Smooth muscle cell (in vitro differentiated cells): ENCODE results near the gene ZSCAN18. TPM values are rescaled to one million over a fixed set of nuclear protein-coding genes. Genes with fewer than 3 reads are reported as not detected.

ENCODE experiments used
- DNase-seq: peaks from one replicate; lab custom pipeline; 2025; ENCODE audit not compliant: unreplicated experiment; lab: John Stamatoyannopoulos, UW
- H2AFZ ChIP-seq: fragments of 200-600 bp; sonication (generic); 2 replicates; pipeline ENCODE4 v1.6.0; 2016; ENCODE audit warnings: antibody characterized with exemption, low read depth, mild to moderate bottlenecking
- H3F3A ChIP-seq: fragments of 200-600 bp; sonication (generic); 2 replicates; pipeline ENCODE4 v1.6.0; 2017; ENCODE audit warnings: antibody characterized with exemption, low read depth
- H3K27ac ChIP-seq: fragments of 200-600 bp; sonication (generic); 2 replicates; pipeline ENCODE4 v1.5.1; 2016; ENCODE audit warnings: low read depth, mild to moderate bottlenecking
- H3K27me3 ChIP-seq: fragments of 200-600 bp; sonication (generic); 2 replicates; pipeline ENCODE4 v1.6.1; 2016; ENCODE audit warnings: low read depth, mild to moderate bottlenecking
- H3K36me3 ChIP-seq: fragments of 200-600 bp; sonication (generic); 2 replicates; pipeline ENCODE4 v1.5.1; 2016; ENCODE audit warnings: low read depth
- H3K4me1 ChIP-seq: fragments of 200-600 bp; sonication (generic); 2 replicates; pipeline ENCODE4 v1.5.1; 2016; ENCODE audit warnings: low read depth
- H3K4me2 ChIP-seq: fragments of 200-600 bp; sonication (generic); 2 replicates; pipeline ENCODE4 v1.6.0; 2016; ENCODE audit warnings: mild to moderate bottlenecking
- H3K4me3 ChIP-seq: fragments of 200-600 bp; sonication (generic); 2 replicates; pipeline ENCODE4 v1.5.1; 2016; ENCODE audit warnings: mild to moderate bottlenecking
- H3K79me2 ChIP-seq: fragments of 200-600 bp; sonication (generic); 2 replicates; pipeline ENCODE4 v1.6.0; 2016; ENCODE audit warnings: low read depth, mild to moderate bottlenecking
- H3K9ac ChIP-seq: fragments of 200-600 bp; sonication (generic); 2 replicates; pipeline ENCODE4 v1.6.0; 2016; ENCODE audit warnings: low read depth
- H3K9me3 ChIP-seq: fragments of 200-600 bp; sonication (generic); replicated peaks from 2 replicates; pipeline ENCODE4 v1.5.1; 2016; ENCODE audit warnings: low read depth
- H4K20me1 ChIP-seq: fragments of 200-600 bp; sonication (generic); 2 replicates; pipeline ENCODE4 v1.6.0; 2016; ENCODE audit warnings: low read depth
- CTCF ChIP-seq: fragments of 200-600 bp; sonication (generic); IDR thresholded peaks from 2 replicates; pipeline ENCODE4 v1.5.1; 2017; ENCODE audit warnings: borderline replicate concordance, mild to moderate bottlenecking, antibody characterized with exemption; ENCODE audit not compliant: insufficient read depth, poor library complexity, severe bottlenecking
- WGBS: methylation state at CpG from one replicate; pipeline ENCODE4 v1.1.7; 2016; ENCODE audit warnings: low lambda C conversion rate; 5-methylcytosine and 5-hydroxymethylcytosine counted together
- polyA plus RNA-seq: library from polyadenylated mRNA; unstranded; fragments of >200 nt; fragmentation: Nextera tagmentation; extraction: Ambion mirVana; gene quantifications from 2 replicates; pipeline ENCODE4 v1.2.1, GENCODE V29; 2016
- total RNA-seq: library from RNA; depleted of rRNA; stranded (reverse); fragments of >200 nt; gene quantifications from 2 replicates; pipeline ENCODE4 v1.2.3, GENCODE V29; 2014

Gene ZSCAN18
- total and polyA plus RNA-seq, 2 experiments from 2014 or later: 32.9 to 54.6 TPM

GRCh38 chr19:58038688-58039204, 59.3 kb downstream of the ZSCAN18 start:
- no peaks in the 10 kb centered on the region for H3K36me3 ChIP-seq
- H3K79me2 ChIP-seq: no peaks in the 10 kb centered on the region
- no peaks in the 10 kb centered on the region for H3K27me3 ChIP-seq
- no peak overlapping the region for H3K4me3 ChIP-seq
- 54% methylated on average over 8 of the region's 8 CpGs for WGBS
- no peak overlapping the region for H2AFZ ChIP-seq
- no peak overlapping the region for H3K9ac ChIP-seq
- H3K4me1 ChIP-seq: no peaks in the 10 kb centered on the region
- no peaks in the 10 kb centered on the region for H3F3A ChIP-seq
- no peaks in the 10 kb centered on the region for H4K20me1 ChIP-seq
- H3K9me3 ChIP-seq: no peaks in the 10 kb centered on the region
- no peak for DNase-seq
- no peak for TF ChIP-seq CTCF
- H3K27ac ChIP-seq: no peak overlapping the region
- no peak overlapping the region for H3K4me2 ChIP-seq

- Histone ChIP-seq H3K36me3 (no peaks in the 10 kb centered on the region), H3K27ac (no peak overlapping the region), H2AFZ (no peak overlapping the region), H3K9me3 (no peaks in the 10 kb centered on the region), H3K4me2 (no peak overlapping the region), H4K20me1 (no peaks in the 10 kb centered on the region), H3K9ac (no peak overlapping the region), H3K4me1 (no peaks in the 10 kb centered on the region), H3K79me2 (no peaks in the 10 kb centered on the region), H3K4me3 (no peak overlapping the region), H3K27me3 (no peaks in the 10 kb centered on the region), H3F3A (no peaks in the 10 kb centered on the region)
- WGBS: 63% methylated on average over 38 of the region's 44 CpGs
- DNase-seq: no peak
- TF ChIP-seq CTCF: no peak
These were observed 59.9 kb downstream of the ZSCAN18 start for GRCh38 chr19:58037927-58038687.

DNA sequence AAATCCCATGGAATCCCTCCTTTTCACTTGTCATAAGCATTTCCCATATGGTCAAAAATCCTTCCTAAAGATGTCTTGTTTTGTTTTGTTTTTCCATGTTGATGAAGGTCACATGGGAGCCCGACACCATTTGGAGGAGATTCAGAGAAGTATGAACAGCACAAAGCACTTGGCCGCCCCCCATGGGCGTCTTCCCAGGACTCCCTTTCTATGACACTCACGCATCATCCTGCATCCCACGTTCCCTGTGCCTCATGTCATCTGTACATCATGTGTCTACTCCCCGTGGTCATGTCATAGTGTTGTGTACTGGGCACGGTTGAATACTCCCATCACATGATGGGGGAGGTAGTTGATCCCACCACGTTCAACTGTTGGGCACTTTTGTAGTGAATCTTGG, 62.2 kb downstream of the ZSCAN18 start:
- no peaks in the 10 kb centered on the region for H3K9me3 ChIP-seq
- TF ChIP-seq CTCF: no peak
- DNase-seq: no peak
- whole genome bisulfite sequencing: 78% methylated on average over 8 of the region's 8 CpGs
- no peak overlapping the region for H3K4me3 ChIP-seq
- no peaks in the 10 kb centered on the region for H4K20me1 ChIP-seq
- no peaks in the 10 kb centered on the region for H3K4me1 ChIP-seq
- no peak overlapping the region for H3K4me2 ChIP-seq
- no peaks in the 10 kb centered on the region for H3F3A ChIP-seq
- H3K36me3 ChIP-seq: no peaks in the 10 kb centered on the region
- no peak overlapping the region for H3K27ac ChIP-seq
- H2AFZ ChIP-seq: no peak overlapping the region
- no peaks in the 10 kb centered on the region for H3K27me3 ChIP-seq
- H3K79me2 ChIP-seq: no peaks in the 10 kb centered on the region
- no peak overlapping the region for H3K9ac ChIP-seq

GRCh38 chr19:58034477-58034793, 63.6 kb downstream of the ZSCAN18 start:
- H4K20me1 ChIP-seq: no peaks in the 10 kb centered on the region
- WGBS: 3% methylated on average over 7 of the region's 20 CpGs
- TF ChIP-seq CTCF: no peak
- peak overlapping the region; percentile 86 for H3K4me2 ChIP-seq
- H3K36me3 ChIP-seq: no peaks in the 10 kb centered on the region
- no peaks in the 10 kb centered on the region for H3K79me2 ChIP-seq
- H3K9me3 ChIP-seq: no peaks in the 10 kb centered on the region
- H3K4me1 ChIP-seq: no peaks in the 10 kb centered on the region
- H3K9ac ChIP-seq: peak overlapping the region; percentile 39
- H3K27me3 ChIP-seq: no peaks in the 10 kb centered on the region
- H3K4me3 ChIP-seq: peak overlapping the region; percentile 51
- H2AFZ ChIP-seq: no peak overlapping the region
- H3F3A ChIP-seq: no peaks in the 10 kb centered on the region
- no peak for DNase-seq
- no peak overlapping the region for H3K27ac ChIP-seq
